Cardiac septum (tissue), 1 donor: ENCODE results near the gene CAST. TPM values are rescaled to one million over a fixed set of nuclear protein-coding genes. Genes with fewer than 3 reads are reported as not detected.
"Not testable (repeated sequence)": the region's sequence is repeated elsewhere in the genome, so short reads cannot be mapped to it uniquely, and the experiment has no call there.

Experiments used
- DNase-seq: peaks from one replicate; pipeline ENCODE4 v3.0.0-alpha.2; 2020; ENCODE audit warnings: low spot score
- intact Hi-C: fragments of 100-400 bp; cut with DNase I; formaldehyde crosslinking; loops from one replicate; pipeline ENCODE4 v1.14.0; 2022
- long read RNA-seq: library from polyadenylated mRNA; unstranded; transcript quantifications from one replicate; pipeline ENCODE4 v2.0.0, GENCODE V29; 2021
- total RNA-seq: library from RNA; stranded (reverse); fragmentation: NEBNext Ultra II Directional; extraction: Animal tissue kit (Norgen Biotek cat#: 25700); gene quantifications from one replicate; pipeline ENCODE4 v1.2.1, GENCODE V29; 2021
- donor health status: DM: no; HTN: no; CAD: no.

CAST gene, protein sequence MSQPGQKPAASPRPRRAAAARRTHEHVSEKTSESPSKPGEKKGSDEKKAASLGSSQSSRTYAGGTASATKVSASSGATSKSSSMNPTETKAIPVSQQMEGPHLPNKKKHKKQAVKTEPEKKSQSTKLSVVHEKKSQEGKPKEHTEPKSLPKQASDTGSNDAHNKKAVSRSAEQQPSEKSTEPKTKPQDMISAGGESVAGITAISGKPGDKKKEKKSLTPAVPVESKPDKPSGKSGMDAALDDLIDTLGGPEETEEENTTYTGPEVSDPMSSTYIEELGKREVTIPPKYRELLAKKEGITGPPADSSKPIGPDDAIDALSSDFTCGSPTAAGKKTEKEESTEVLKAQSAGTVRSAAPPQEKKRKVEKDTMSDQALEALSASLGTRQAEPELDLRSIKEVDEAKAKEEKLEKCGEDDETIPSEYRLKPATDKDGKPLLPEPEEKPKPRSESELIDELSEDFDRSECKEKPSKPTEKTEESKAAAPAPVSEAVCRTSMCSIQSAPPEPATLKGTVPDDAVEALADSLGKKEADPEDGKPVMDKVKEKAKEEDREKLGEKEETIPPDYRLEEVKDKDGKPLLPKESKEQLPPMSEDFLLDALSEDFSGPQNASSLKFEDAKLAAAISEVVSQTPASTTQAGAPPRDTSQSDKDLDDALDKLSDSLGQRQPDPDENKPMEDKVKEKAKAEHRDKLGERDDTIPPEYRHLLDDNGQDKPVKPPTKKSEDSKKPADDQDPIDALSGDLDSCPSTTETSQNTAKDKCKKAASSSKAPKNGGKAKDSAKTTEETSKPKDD
- total RNA-seq, result 449 TPM
- long read RNA-seq, full-length matches to known transcripts, result 77 of 392 reads
- long read RNA-seq, partial matches to known transcripts, result 143 of 392 reads
- long read RNA-seq, other reads (novel, unspliced or antisense), result 172 of 392 reads

DNA sequence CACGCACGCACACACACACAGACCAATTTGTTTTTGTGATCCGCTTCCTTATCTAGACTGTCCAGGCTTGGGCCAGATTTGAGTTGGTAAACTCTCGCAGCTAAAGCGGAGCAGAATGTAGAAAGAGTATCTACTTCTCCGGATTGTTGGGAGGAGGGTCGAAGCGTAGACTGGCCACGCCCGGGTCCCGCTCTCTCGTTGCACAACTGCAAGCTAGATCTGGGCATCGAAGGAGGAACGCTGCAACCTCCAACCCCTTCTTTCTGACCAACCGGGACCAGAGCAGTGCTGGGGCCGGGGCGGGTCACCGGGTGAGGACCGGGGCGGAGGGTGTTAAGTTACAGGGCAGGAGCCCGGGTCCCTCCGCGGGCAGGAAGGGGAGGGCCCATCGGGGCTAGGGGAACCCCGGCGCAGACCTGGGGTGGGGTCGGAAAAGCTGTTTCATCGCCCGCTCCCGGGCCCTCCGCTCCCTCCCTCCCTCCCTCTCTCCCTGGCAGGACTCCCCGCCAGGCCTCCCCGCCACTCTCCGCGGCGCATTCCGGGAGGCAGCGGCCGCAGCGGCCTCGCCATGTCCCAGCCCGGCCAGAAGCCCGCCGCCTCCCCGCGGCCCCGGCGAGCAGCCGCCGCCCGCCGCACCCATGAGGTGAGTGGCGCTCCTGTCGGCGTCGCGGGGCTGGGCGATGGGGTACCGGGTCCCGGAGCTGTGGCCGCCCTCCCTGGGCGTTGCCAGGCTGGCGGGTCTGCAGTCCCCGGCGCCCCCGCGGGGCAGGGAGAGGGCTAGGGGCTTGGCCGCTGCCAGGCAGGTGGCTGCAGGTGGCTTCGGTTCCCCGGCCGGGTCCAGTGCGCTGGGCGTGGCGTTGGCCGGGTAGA lies at the start of gene CAST:
Gene CAST, plus strand, starts transcription at position 522 of the 870 bp plus-strand sequence. Its CDS starts 47 bp downstream, at position 569.
- DNase-seq, result peak; percentile 95
- intact Hi-C loops, result loop anchor here (1.0 to 5.0 kb wide), 4 partner anchors 40 to 275 kb away; partner anchors contain the start of gene LNPEP

DNA sequence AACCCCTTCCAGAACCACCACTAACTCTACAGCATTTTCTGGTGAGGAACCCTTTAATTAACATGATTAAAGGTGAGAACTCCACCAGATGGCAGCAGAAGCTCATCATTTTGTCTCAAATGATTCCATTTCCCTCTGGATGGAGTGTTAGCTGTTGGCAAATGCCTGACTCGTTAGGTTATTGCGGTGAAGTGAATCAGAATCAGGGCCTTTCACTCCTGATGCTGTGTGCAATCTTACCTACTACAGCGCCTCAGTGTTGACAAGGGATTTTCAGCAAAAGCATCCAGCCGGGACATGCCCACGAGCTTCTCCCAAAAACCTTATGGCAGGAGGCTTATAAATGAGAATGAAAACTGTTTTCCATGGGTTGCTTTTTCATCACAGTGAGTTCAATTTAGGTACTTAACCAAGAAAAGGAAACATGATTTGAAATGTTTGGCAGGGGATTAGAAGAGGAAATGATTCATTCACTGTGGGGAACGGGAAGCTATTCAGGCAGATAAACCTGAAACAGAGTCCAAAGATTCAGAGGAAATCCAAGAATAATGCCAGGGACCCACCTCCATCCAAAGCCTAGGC lies 48.0 kb upstream of the CAST start:
- intact Hi-C loops, result loop anchor here (1.0 to 5.0 kb wide), 4 partner anchors 49 to 549 kb away; partner anchors contain the start of gene CAST
- no peak for DNase-seq

DNA sequence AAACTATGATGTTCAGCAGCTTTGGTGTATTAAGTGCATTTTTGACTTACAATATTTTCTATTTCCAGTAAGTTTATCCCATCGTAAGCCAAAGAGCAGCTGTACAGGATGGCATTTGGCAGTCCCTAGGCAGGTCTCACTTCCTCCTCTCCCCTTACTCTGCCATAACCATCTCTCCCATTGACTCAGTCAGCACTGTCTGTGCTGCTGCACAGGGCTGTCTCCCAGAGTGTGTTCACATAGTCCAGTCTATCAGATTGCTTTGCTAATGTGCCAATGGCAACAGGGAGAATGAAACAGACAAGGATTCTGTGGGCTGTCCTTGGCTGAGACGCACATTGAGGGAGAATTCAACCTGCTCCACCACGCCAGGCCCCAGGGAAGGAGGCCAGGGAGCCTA lies 47.0 kb upstream of the CAST start:
- no peak for DNase-seq
- intact Hi-C loops, result loop anchor here (2.0 kb wide), 2 partner anchors 48 to 548 kb away; partner anchors contain the start of gene CAST

DNA sequence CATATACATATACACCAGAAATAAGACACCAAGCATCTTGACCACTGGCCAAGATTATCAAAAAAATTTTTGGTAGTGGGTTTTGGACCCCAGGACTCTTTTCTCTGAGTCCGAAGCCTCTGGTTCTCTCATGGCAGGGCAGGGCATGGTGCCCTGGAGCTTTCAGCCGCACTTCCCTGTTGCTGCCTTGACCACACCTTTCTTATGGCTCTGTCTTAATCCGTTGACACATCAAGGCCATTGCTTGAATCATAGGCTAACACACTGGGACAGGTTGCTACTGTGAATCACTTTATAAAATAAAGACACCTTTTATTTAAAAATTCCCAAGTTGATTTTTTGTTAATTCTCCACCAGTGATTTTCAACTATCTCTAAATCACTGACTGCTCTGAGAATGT lies 45.4 kb upstream of the CAST start:
- intact Hi-C loops, result no loop called here
- DNase-seq, result no peak

DNA sequence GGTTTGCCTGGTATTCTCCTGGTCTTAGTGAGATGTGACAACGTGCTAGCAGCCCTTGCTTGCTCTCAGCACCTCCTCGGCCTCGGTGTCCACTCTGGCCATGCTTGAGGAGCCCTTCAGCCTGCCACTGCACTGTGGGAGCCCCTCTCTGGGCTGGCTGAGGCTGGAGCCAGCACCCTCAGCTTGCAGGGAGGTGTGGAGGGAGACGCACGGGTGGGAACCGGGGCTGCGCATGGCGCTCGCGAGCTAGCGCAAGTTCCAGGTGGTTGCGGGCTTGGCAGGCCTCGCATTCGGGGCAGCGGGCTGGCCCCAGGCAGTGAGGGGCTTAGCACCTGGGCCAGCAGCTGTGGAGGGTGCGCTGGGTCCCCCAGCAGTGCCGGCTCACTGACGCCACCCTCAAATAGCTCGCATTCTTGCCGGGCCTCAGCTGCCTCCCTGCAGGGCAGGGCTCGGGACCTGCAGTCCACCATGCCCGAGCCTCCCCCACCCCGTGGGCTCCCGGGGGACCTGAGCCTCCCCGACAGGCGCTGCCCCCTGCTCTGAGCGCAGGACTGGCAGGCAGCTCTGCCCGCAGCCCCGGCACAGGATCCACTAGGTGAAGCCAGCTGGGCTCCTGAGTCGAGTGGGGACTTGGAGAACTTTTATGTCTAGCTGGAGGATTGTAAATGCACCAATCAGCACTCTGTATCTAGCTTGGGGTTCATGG lies 43.7 kb upstream of the CAST start:
- intact Hi-C loops, DNase-seq: not testable (repeated sequence)

DNA sequence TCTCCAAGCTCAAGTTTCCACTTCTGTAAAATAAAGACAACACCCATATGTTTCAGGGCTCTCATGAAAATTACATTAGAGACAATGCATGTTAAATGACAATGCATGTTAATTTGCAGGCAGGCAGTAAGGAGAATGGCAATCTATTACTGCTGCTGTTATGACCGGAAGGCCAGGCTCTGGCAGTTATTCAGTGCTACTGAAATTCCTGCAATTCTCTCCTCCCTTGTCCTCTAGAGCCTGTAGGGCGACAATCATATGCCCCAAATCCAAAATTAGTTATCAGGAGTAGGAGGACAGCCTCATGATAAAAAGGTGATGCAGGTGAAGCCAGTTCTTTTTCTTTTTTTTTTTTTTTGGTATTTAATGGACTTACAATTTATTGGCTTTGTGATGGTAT lies 42.2 kb upstream of the CAST start:
- intact Hi-C loops, result no loop called here
- DNase-seq, result no peak

DNA sequence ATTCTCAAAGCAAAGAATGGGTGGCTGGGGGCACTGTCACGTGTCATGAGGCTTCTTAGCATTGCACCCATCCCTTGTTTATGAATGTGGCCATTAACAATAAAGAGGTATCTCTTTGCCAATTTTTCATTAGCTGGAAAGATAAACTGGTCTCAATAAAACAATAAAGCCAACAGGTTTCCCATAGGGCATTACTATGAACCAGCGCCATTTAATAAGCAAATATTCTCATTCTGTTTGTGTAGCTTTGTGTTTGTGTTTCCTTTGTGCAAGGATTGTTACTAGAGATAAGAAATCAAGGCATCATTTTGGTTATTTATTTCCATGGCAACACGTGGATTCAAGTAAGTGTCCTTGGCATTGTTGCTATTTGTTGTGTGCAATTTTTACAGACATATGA lies 37.6 kb upstream of the CAST start:
- DNase-seq, result no peak
- intact Hi-C loops, result no loop called here

DNA sequence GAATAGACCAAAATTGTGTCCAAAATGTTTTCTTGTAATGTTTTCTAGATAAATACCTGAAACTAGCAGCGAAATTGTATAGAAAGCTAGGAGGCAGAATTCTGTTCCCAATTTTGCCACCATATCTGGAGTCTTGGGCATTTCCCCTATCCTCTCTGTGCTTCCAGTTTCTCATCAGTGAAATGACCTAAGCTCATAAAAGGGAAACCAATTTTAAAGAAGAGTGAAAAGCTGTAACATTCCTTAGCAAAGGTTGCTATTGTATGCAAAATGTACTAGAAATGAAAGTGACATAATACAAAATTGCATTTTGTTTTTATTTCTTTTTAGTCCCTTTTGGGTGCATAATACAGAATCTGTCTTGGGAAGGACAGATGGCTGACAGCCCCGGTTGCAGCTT lies 36.8 kb upstream of the CAST start:
- no peak for DNase-seq
- intact Hi-C loops, result no loop called here

DNA sequence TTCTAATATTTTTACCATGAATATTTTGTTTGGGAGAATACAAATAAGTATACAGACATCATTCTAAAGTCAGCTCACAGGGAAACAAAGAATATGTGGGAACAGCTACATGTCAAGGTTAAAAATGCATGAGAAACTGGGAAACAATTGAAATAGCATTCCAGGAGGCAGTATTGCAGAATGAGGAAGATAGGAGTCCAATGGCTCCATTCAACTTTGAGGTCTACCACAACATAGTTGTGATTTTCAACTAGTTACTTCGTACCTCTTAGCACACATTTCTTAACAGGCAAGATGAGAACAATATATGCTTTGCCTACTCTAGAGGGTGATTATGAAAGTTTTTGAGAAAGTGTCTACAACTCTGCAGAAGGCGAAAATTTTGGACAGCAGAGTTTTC lies 35.2 kb upstream of the CAST start:
- intact Hi-C loops, result no loop called here

DNA sequence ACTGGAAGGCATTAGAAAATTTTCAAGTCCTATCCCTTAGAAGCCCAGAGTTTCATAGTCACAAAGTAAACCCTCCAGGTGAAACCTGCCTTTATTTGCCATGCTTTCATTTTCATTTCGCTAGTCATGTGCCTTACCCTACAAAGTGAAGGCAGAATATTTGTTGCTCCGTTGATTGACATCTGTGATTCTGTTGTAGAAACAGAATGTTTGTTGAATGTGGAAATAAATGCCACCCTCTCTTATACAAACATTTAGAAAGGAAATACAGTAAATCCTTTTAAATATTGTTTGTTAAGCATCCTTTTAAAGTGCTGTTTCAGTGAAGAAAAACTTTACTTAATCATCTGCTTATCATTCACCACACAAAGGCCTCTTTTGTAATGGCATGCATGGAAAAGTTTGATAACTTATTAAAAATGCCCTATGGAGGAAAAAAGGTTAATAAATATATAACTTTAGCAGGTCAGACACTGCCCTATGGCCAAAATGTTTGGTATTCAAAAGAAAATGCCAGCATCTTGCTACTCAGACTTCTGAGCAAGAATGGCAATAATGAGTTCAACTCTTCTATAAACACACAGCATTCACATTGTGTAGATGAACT lies 34.3 kb upstream of the CAST start:
- DNase-seq, result no peak
- intact Hi-C loops, result no loop called here

More for the DNA sequence above, 35.2 kb upstream of the CAST start:
- no peak for DNase-seq

DNA sequence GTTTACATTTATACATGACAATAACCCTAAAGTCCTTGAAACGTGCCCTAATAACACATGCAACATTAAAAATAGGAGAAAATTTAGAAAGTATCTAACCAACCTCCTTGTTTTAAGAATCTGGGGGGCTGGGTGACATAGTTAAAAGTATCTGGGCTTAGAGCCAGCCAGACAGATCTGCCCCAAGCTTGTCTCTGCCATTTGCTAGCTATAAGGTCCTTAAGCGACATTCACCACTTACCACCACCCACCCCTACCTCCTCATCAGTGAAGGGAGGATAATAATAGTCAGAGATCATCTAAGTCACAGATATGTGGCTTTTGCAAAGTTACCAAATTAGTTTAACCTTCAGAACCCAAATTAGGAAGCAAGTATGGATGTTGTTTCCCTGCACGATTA lies 33.8 kb upstream of the CAST start:
- intact Hi-C loops, result no loop called here
- no peak for DNase-seq

DNA sequence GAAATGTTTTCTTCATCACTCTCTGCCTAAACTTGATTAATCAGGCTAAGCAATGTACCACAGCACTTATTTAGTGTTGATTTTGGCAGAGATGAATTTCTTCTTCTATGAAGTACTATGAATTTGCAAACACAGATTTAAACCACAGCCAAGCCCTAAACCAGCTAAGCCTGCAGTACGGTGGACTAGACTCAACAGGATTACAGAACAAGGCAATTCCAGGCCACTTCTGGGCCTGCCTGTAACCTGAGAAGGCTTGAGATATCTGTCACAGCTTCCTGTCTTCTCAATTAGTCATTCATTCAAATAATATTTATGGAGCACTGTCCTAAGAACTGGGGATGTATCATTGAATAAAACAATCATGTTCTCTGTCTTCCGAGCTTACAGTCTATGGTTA lies 32.4 kb upstream of the CAST start:
- intact Hi-C loops, result no loop called here
- DNase-seq, result no peak

DNA sequence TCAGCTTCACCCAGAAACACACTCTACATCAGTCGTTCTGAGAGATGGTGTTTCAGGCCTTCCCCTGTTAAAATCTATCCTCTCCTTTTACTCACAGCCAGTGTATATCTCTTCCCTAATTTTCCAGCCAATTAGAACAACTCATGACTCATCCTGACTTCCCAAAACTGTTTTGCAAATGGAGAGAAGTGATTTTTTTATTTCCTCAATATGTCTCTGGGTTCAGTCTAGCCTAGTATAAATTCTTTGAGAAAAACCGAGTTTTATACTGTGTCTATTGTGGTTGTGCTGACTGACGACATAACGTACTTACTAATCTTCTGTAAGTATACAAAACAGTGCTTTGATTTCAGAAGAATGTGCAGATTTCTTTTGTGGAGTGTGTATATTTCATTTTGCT lies 28.4 kb upstream of the CAST start:
- no peak for DNase-seq
- intact Hi-C loops, result no loop called here

DNA sequence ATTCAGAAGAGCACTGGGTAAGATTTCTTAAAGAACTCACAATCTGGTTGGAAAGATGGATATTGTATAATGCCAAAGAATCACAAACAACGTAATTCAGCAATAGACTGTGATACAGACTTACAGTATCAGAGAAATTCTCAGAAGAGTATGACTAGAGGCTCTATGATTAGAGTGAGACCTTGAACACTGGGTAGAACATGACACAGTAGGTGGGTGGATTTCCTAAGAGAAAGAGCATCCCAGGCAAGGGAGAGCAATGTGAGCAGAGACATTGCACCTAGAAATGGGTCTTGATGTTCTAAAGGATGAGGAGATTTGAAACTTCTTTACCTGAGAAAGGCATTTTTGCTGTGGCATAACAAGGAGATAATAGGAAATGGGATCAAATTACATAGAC lies 27.3 kb upstream of the CAST start:
- DNase-seq, result no peak
- intact Hi-C loops, result no loop called here

DNA sequence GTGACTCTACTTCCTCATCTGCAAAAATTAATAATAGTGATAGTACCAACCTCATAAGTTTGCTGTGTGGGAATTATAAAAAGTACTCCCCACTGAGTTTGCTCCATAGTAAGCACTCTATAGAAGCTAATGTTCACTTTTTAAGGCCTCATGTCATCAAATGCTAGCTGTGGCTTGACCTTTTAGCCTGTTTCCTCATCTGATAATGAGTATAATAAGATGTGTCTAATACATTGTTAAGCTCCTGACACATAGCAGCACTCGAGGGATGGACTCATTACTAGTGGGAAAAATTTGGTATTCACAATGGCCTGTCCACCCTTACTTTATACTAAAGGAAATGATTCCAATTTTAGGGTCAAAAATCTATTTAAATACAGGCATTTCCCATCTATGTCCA lies 26.1 kb upstream of the CAST start:
- intact Hi-C loops, result no loop called here

DNA sequence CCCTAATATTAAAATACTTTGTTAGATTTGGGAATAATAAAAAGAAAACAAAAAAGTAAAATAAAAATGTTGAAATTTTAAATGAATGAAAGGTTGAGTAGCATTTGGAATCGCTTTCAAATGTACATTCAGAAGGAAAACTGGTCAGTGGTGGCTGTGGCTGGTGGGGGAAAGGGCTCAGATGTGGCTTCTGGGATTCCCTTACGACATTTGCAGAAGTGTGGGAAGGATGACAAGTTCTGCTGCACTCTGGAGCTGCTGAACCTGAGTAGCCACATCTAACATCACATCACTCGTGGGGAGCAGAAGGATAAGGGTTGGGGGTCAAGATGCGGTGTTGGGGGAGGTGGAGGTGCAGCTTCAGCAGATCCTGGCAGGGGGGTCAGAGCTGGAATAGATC lies 25.6 kb upstream of the CAST start:
- intact Hi-C loops, result no loop called here
- DNase-seq, result no peak

More for the DNA sequence above, 26.1 kb upstream of the CAST start:
- no peak for DNase-seq

DNA sequence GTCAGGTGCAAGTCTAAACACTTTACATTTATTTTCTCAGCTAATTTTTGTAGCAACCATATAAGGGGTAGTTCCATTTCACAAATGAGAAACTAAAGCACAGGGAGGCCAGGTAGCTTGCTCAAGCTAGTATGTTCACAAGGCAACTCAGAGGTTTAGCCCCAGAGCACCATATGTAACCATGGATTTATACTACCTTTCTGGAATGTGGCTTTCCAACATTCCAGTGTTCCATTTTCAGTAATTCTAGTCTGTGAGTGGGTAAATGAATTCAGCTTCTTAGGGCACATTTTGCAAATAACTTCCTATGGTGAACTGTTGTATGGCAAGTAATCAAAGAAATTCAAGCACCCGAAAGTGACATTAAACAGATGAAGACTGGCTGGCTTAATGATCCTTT lies 25.0 kb upstream of the CAST start:
- DNase-seq, result no peak
- intact Hi-C loops, result no loop called here

DNA sequence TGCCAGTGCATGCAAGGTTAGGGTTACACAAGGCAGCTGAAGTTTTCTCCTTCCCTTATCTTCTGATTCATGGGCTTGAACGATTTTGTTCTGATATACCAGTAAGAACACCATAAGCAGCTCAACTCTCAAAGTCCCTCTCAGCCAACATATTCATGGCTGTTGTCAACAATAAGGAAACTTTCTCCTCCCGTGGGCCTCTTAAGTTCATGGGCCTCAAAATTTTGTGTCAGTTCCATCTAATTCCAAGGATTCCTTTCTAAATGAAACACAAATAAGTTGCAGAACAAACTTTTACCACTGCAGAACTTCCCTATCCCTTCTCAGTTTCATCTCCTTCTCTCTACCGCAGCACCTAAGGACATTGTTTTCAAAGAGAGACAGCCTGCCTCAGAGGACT lies 23.6 kb upstream of the CAST start:
- intact Hi-C loops, result no loop called here
- DNase-seq, result no peak
